Urinary bladder (tissue), 4 donors: Measurements from ENCODE around the gene TNFAIP2. TPM values are rescaled to one million over a fixed set of nuclear protein-coding genes. Genes with fewer than 3 reads are reported as not detected.
"Not testable (repeated sequence)": the region's sequence is repeated elsewhere in the genome, so short reads cannot be mapped to it uniquely, and the experiment has no call there.

Experiments
- DNase-seq: peaks from one replicate; pipeline ENCODE4 v3.0.0-alpha.2; 2015; ENCODE audit errors: extremely low spot score
- H3K27ac ChIP-seq: one replicate; pipeline ENCODE4 v1.5.1; 2013; ENCODE audit warnings: low read depth, mild to moderate bottlenecking, moderate library complexity
- H3K36me3 ChIP-seq: one replicate; pipeline ENCODE4 v1.6.1; 2013; ENCODE audit warnings: mild to moderate bottlenecking, moderate library complexity; ENCODE audit not compliant: insufficient read depth
- H3K4me1 ChIP-seq: one replicate; pipeline ENCODE4 v1.6.1; 2013; ENCODE audit warnings: mild to moderate bottlenecking, moderate library complexity; ENCODE audit not compliant: insufficient read depth
- H3K4me3 ChIP-seq: one replicate; pipeline ENCODE4 v1.5.1; 2013; ENCODE audit warnings: low read depth, low read length
- WGBS: extraction: QIAGEN DNeasy Blood & Tissue Kit; methylation state at CpG from one replicate; pipeline ENCODE4 v1.1.7; 2013; 5-methylcytosine and 5-hydroxymethylcytosine counted together
- polyA plus RNA-seq: library from polyadenylated mRNA; stranded (reverse); fragments of 200-250 nt; gene quantifications from one replicate; pipeline ENCODE4 v1.2.3, GENCODE V29; 2013
- total RNA-seq: library from RNA; depleted of rRNA; stranded (reverse); fragments of >200 nt; gene quantifications from one replicate; pipeline ENCODE4 v1.2.3, GENCODE V29; 2014
- donor health status: healthy with polysubstance abuse.
- donor health status: healthy.

Gene TNFAIP2
- total and polyA plus RNA-seq, 2 donors, result 45.7 to 169 TPM

GRCh38 chr14:103118663-103119404, 4.4 kb upstream of the TNFAIP2 start:
- no peak overlapping the region for H3K27ac ChIP-seq
- DNase-seq, result no peak

GRCh38 chr14:103119527-103119926, 3.7 kb upstream of the TNFAIP2 start:
- WGBS, result 90% methylated on average over 8 of the region's 8 CpGs
- H3K4me3 ChIP-seq, DNase-seq, H3K4me1 ChIP-seq, H3K36me3 ChIP-seq, H3K27ac ChIP-seq: not testable (repeated sequence)

More at GRCh38 chr14:103118663-103119404, 4.4 kb upstream of the TNFAIP2 start:
- 78% methylated on average over 9 of the region's 9 CpGs for WGBS
- Histone ChIP-seq H3K36me3 (no peaks in the 10 kb centered on the region), H3K4me1 (no peaks in the 10 kb centered on the region), H3K4me3 (no peak overlapping the region)

GRCh38 chr14:103121121-103121845, 2.0 kb upstream of the TNFAIP2 start:
- Histone ChIP-seq H3K36me3 (no peaks in the 10 kb centered on the region), H3K4me1 (peaks cover 3% of the 10 kb centered on the region), H3K27ac (peak overlapping the region; percentile 53), H3K4me3 (no peak overlapping the region)
- 44% methylated on average over 18 of the region's 18 CpGs for WGBS
- DNase-seq, result no peak

GRCh38 chr14:103121846-103122584, 1.2 kb upstream of the TNFAIP2 start:
- DNase-seq, result peak; percentile 87

GRCh38 chr14:103122585-103122946, 695 bp upstream of the TNFAIP2 start:
- peak overlapping the region; percentile 91 for H3K27ac ChIP-seq
- 36% methylated on average over 15 of the region's 15 CpGs for WGBS
- no peaks in the 10 kb centered on the region for H3K36me3 ChIP-seq
- no peak for DNase-seq
- peaks cover 3% of the 10 kb centered on the region for H3K4me1 ChIP-seq
- H3K4me3 ChIP-seq, result peak overlapping the region; percentile 64

More at GRCh38 chr14:103121846-103122584, 1.2 kb upstream of the TNFAIP2 start:
- Histone ChIP-seq H3K4me1 (peaks cover 3% of the 10 kb centered on the region), H3K36me3 (no peaks in the 10 kb centered on the region), H3K4me3 (no peak overlapping the region), H3K27ac (peak overlapping the region; percentile 91)
- 15% methylated on average over 23 of the region's 23 CpGs for WGBS

- DNase-seq, result no peak
- H3K4me3 ChIP-seq, result peak overlapping the region; percentile 64
- H3K4me1 ChIP-seq, result peaks cover 3% of the 10 kb centered on the region
- peak overlapping the region; percentile 77 for H3K27ac ChIP-seq
- 30% methylated on average over 48 of the region's 48 CpGs for WGBS
- H3K36me3 ChIP-seq, result no peaks in the 10 kb centered on the region
Measured at GRCh38 chr14:103123634-103124500, 606 bp downstream of the TNFAIP2 start.

- Histone ChIP-seq H3K4me1 (peaks cover 3% of the 10 kb centered on the region), H3K4me3 (peak overlapping the region; percentile 64), H3K36me3 (no peaks in the 10 kb centered on the region), H3K27ac (peak overlapping the region; percentile 77)
- no peak for DNase-seq
- 89% methylated on average over 5 of the region's 5 CpGs for WGBS
Measured at GRCh38 chr14:103124501-103125001, 1.3 kb downstream of the TNFAIP2 start.

- Histone ChIP-seq H3K36me3 (no peaks in the 10 kb centered on the region), H3K4me3 (no peak overlapping the region), H3K27ac (no peak overlapping the region), H3K4me1 (peaks cover 3% of the 10 kb centered on the region)
- DNase-seq, result no peak
- WGBS, result 92% methylated on average over 13 of the region's 13 CpGs
Measured at GRCh38 chr14:103125098-103126070, 2.1 kb downstream of the TNFAIP2 start.

- 65% methylated on average over 22 of the region's 22 CpGs for WGBS
- no peaks in the 10 kb centered on the region for H3K36me3 ChIP-seq
- no peak for DNase-seq
- peaks cover 3% of the 10 kb centered on the region for H3K4me1 ChIP-seq
- H3K27ac ChIP-seq, result peak overlapping the region; percentile 54
- no peak overlapping the region for H3K4me3 ChIP-seq
Measured at GRCh38 chr14:103126088-103126872, 3.0 kb downstream of the TNFAIP2 start.

- Histone ChIP-seq H3K4me3 (no peak overlapping the region), H3K27ac (peak overlapping the region; percentile 54), H3K4me1 (peaks cover 3% of the 10 kb centered on the region), H3K36me3 (no peaks in the 10 kb centered on the region)
- DNase-seq, result no peak
- 26% methylated on average over 62 of the region's 62 CpGs for WGBS
Measured at GRCh38 chr14:103126873-103127304, 3.6 kb downstream of the TNFAIP2 start.

GRCh38 chr14:103127356-103127755, 4.1 kb downstream of the TNFAIP2 start:
- Histone ChIP-seq H3K4me3 (no peak overlapping the region), H3K36me3 (no peaks in the 10 kb centered on the region), H3K4me1 (peaks cover 3% of the 10 kb centered on the region), H3K27ac (peak overlapping the region; percentile 41)
- DNase-seq, result no peak
- 53% methylated on average over 39 of the region's 39 CpGs for WGBS
